Measurements from ENCODE around the gene CALR3.
"Not testable (repeated sequence)": the region's sequence is repeated elsewhere in the genome, so short reads cannot be mapped to it uniquely, and the experiment has no call there.

Gene CALR3

GRCh38 chr19:16516381-16516780 lies 20.4 kb upstream of the CALR3 start:
- no peaks in the 10 kb centered on the region for H3K4me1 ChIP-seq
- peaks cover 71% of the 10 kb centered on the region for H3K36me3 ChIP-seq
- H3K27me3 ChIP-seq, result no peaks in the 10 kb centered on the region
- no peak for TF ChIP-seq CTCF (IDR thresholded peaks at IDR 0.05; ENCODE audit: low read depth, low read length)
- H3K4me3 ChIP-seq (ENCODE audit: low read depth, low read length), result no peak overlapping the region
- H3K9me3 ChIP-seq, result no peaks in the 10 kb centered on the region
- no peak for DNase-seq

GRCh38 chr19:16514383-16515019 lies 18.5 kb upstream of the CALR3 start:
- Histone ChIP-seq H3K4me1 (no peaks in the 10 kb centered on the region), H3K36me3 (peaks cover 68% of the 10 kb centered on the region), H3K9me3 (no peaks in the 10 kb centered on the region), H3K27me3 (no peaks in the 10 kb centered on the region), H3K4me3 (ENCODE audit: low read depth, low read length) (no peak overlapping the region)
- no peak for TF ChIP-seq CTCF (IDR thresholded peaks at IDR 0.05; ENCODE audit: low read depth, low read length)
- no peak for DNase-seq

- not testable (repeated sequence) for DNase-seq, H3K4me1 ChIP-seq
- H3K36me3 ChIP-seq, result peaks cover 53% of the 10 kb centered on the region
Observed at GRCh38 chr19:16512611-16513010, 16.6 kb upstream of the CALR3 start.

GRCh38 chr19:16509141-16510061 lies 13.4 kb upstream of the CALR3 start:
- Histone ChIP-seq H3K4me1 (no peaks in the 10 kb centered on the region), H3K27me3 (no peaks in the 10 kb centered on the region), H3K9me3 (no peaks in the 10 kb centered on the region), H3K4me3 (ENCODE audit: low read depth, low read length) (no peak overlapping the region), H3K36me3 (peaks cover 38% of the 10 kb centered on the region)
- DNase-seq, result no peak
- TF ChIP-seq CTCF (IDR thresholded peaks at IDR 0.05; ENCODE audit: low read depth, low read length), result no peak

More at GRCh38 chr19:16512611-16513010, 16.6 kb upstream of the CALR3 start:
- H3K27me3 ChIP-seq; H3K9me3 ChIP-seq; H3K4me3 ChIP-seq (ENCODE audit: low read depth, low read length): not testable (repeated sequence)

GRCh38 chr19:16508546-16508945 lies 12.6 kb upstream of the CALR3 start:
- no peak for TF ChIP-seq CTCF (IDR thresholded peaks at IDR 0.05; ENCODE audit: low read depth, low read length)
- Histone ChIP-seq H3K4me1 (no peaks in the 10 kb centered on the region), H3K4me3 (ENCODE audit: low read depth, low read length) (no peak overlapping the region), H3K36me3 (peaks cover 44% of the 10 kb centered on the region), H3K9me3 (no peaks in the 10 kb centered on the region), H3K27me3 (no peaks in the 10 kb centered on the region)
- no peak for DNase-seq

- Histone ChIP-seq H3K9me3 (no peaks in the 10 kb centered on the region), H3K36me3 (peaks cover 38% of the 10 kb centered on the region), H3K27me3 (no peaks in the 10 kb centered on the region), H3K4me1 (no peaks in the 10 kb centered on the region), H3K4me3 (ENCODE audit: low read depth, low read length) (no peak overlapping the region)
- no peak for DNase-seq
- TF ChIP-seq CTCF (IDR thresholded peaks at IDR 0.05; ENCODE audit: low read depth, low read length), result no peak
Observed at GRCh38 chr19:16506961-16507360, 11.0 kb upstream of the CALR3 start.

- not testable (repeated sequence) for H3K9me3 ChIP-seq; DNase-seq; H3K4me3 ChIP-seq (ENCODE audit: low read depth, low read length); H3K4me1 ChIP-seq; H3K27me3 ChIP-seq
- peaks cover 37% of the 10 kb centered on the region for H3K36me3 ChIP-seq
Observed at GRCh38 chr19:16506161-16506560, 10.2 kb upstream of the CALR3 start.
